HPDE6-E6E7 (cell line): ENCODE results near the gene IL1R2.

Experiments used
- DNase-seq: peaks from one replicate; pipeline ENCODE4 v3.0.0; 2011; ENCODE audit warnings: missing footprints; ENCODE audit errors: extremely low spot score

The IL1R2 gene

GRCh38 chr2:102041351-102041750, 49.6 kb downstream of the IL1R2 start:
- no peak for DNase-seq

- no peak for DNase-seq
These were observed 50.7 kb downstream of the IL1R2 start for GRCh38 chr2:102042196-102043081.

DNA sequence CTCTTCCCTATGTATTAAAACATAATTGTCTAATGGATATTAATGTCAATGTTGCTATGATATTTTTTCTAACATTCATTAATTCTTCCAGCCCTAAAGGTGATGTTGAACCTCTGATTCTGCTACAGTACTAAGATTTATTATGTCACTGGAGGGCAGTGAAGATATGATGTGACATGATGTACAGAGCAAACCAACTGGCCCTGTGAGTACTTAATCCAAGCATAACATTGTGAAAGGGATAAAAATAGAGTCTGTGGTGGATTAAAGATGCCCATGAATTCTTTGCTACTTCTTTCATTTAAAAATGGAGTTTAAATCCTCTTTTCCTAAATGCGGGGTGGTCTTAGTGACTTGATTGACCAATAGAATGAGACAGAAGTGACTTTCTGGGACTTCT, 51.8 kb downstream of the IL1R2 start:
- no peak for DNase-seq

DNA sequence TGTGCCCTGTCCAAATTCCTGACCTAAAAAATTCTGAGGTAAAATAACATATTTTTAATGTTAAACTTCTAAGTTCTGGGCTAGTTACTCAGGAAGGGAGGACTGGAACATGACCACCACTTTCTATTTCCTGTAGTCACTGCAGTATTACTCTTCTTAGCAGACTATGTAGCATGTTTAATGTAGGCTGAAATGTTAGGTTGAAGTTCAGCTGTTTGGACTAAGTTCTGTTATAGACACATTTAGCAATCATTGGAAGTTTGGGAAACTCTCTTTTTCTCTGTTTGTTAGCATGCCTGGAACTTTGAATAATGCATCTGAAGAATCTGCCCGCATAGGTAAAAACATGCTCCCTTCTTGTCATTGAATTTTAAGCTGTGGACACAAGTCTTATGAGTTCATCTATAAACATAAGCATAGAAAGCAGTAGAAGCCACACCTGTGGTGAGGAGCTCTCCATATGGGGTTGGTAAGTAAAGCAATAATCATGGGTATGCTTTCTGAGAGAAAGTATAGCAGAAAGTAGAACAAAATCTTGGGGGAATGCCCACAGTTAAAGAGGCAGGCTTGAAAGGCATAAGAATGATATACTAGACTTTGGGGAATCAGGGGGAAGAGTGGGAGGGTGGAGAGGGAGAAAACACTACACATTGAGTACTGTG, 52.6 kb downstream of the IL1R2 start:
- no peak for DNase-seq

GRCh38 chr2:102044967-102045489, 53.3 kb downstream of the IL1R2 start:
- no peak for DNase-seq

DNA sequence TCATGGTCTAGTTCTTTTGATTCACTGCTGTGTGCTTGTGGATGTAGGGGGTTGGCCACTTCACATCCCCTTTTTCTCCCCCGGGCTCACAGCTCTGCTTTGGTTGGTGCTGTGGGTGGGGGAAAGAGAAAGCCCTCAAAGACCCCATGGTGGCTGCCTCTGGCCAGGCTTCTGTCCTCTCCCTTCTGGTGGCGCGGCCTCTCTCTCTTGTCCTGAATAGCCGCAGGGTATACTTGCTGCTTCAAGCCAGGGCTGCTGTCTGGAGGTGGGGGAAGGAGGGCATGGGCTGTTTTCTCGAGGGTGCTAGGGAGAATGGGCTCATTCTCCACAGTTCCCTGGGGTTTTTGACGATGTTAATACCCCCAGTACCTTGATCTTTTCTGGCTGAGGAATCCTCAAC, 53.9 kb downstream of the IL1R2 start:
- no peak for DNase-seq

DNA sequence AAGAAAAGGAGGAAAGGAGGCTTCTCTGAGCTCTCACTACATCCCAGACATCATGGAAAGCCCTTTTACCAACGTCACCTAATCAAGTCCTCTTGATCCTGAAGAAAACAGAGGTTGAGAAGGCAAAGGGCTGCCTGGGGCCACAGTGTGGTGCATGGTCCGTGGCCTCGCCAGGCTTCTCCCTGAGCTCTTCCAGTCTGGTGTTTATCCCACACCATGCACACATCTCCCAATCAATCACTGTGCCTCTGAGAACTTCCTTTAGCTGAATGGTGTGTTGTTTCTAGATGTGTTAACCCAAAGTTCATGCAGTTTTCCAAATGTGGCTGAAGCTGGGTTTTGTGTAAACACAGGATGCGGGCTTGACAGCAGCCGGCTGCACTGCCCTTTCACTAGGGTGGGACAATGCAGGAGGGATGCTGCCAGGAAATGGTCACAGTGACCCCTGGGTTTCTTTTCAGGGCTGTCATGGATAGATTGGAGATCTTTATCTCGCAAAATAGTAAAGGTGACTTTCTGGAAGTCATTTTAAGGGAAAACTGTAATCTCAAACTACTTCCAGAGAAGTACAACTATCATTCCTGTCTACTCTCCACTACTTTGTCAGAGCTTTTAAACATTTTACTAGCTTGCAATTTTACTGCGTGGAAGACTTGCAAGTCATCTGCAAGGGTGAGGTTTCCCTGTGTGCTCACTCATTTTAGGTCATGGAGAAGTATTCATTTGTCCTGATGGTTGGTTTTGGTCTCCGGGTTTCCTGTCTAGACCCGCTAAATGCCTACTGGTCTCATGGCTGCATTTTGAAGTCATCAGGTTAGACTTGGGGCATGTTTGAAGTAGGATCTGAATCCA, 54.6 kb downstream of the IL1R2 start:
- no peak for DNase-seq

DNA sequence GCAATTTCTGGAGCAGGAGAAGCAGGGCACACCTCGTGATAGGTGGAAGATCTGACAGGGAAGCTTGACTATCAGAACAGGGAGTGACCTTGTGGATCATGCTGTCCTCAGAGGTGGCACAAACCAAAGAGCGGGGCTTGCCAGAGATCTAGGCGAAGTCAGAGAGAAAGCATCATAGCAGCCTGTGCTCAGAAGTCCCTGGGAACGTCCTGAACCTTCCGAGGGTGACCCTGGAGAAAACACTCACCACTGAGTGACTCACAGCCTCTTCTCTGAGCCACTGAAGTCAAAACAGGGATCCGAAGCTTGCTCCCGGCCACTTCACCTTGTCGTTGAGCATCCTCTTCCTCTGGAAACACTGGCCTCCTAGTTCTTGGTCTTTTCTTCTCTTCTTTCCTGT, 56.7 kb downstream of the IL1R2 start:
- no peak for DNase-seq

GRCh38 chr2:102049756-102050443, 58.1 kb downstream of the IL1R2 start:
- DNase-seq, result no peak

DNA sequence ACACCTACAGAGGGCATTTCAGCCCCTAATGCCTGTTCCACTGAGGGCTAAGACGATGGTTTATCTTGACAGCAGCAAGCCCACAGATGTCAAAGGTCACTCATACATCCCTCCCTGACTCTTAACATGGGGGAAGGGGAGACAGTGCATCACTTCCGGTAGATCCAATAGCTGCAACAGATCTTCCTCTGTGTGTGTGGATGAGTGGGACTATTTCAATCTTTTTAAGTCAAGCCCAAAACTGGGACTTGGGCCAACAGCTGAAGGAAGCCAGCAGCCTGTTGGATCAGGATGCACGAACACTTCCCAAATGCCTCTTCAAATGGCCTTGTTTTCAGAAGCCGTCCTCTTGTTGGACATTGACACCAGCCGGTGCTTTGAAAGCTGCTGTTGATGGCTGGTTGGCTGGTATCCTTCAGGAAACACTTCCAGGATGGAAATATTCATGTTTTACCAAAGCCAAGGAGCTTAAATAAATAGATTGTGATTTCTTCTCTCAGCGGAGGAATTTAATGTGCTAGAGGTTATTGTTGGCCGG, 59.2 kb downstream of the IL1R2 start:
- DNase-seq, result no peak

- DNase-seq, result no peak
These were observed 60.0 kb downstream of the IL1R2 start for GRCh38 chr2:102051692-102052277.

DNA sequence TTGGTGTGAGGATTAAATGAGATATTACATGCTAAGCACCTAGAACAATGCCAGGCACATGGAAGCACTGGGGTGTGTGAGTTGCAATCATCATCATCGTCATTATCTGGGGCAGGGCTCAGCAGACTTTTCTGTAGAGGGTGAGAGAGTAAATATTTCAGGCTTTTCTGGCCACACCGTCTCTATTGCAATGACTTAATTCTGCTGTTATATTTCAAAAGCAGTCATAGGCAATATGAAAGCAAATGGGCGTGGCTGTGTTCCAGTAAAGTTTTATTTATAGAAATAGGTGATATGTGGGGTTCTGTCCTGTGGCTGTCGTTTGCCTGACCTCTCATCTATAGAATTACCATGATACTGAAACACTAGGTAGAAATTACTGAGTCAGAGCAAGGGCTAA, 60.6 kb downstream of the IL1R2 start:
- no peak for DNase-seq

DNA sequence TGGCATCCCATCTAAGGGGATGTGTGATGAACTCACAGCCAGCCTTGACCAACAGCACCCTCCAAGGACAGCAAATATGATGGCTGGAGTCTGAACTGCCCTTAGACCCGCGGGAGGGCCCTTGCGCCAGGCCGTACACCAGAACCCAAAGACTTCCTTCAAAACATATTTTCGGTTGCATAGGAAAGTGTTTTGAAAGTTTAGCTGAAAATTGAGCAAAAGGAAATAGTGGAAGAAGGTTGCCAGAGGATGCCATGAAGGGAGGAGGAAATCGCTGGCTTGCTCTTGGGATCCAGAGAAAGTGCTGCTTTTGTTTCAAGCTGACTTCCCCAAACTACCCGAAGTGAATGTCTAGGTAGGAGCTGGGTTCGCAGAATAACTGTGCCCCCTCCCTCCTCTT, 61.3 kb downstream of the IL1R2 start:
- no peak for DNase-seq

DNA sequence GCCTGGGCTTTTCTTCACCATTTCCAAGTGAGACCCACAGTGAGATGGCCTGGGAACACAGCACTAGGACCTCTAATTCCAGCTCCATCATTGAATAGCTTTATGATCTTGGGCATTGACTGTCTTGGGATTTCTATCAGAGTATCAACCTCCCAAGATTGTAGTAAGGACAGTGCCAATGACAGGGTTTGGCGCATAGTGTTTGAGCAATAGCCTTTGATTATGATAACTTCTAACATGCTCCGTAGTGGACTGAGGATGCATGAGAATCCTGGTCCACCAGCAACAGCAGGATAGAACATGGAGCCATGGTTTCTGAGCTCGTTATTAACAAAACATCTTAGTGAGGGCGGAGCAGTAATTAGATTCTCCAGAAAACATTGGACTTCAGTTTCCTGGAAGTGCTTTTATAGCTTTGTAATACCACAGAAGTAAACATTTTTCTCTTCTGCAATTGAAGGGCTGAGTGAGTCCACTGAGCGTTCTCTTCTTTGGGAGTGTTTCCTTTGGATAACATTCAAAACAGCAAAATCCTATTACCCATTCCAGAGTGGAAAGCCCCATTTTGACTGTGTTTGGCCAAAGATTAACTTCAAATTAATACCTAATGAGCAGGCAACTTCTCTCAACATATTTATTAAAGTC, 63.7 kb downstream of the IL1R2 start:
- no peak for DNase-seq

- no peak for DNase-seq
These were observed 64.4 kb downstream of the IL1R2 start for GRCh38 chr2:102056079-102056581.

DNA sequence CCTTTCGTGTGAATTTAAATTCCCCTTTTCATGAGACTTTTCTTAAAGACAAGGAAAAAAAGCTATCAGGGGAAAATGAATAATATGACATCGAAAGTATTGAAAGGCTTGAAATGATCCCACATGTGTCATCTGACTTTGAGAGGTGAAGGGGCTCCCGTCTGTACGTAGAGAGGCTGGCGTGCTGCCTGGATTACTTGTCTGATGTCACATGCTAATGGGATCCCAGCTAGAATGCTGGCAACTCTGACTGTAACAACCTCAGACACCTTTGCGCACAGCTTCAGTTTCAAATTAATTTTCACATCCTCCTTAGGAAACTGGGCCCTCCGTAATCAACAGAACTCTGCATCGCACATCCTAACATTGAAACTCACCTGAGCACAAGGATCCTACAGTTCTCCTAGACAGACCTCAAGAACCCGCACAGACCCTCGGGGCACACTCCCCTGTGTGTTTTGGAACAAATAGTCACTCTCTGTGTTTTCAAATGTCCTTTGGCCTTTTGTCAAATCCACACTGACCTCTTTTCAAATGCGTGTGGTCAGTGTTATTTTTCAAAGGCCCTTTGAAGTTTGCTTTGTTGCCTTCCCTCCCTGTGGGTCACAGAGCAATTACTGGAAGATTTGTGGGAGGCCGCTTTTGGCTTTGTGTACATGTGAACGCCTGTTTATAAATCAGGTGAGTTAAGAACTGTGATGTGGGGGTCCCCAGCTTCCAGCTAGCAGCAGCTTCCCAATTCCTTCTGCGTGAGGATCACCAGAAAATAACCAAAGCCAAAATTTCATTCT, 65.9 kb downstream of the IL1R2 start:
- DNase-seq, result no peak

- no peak for DNase-seq
These were observed 66.6 kb downstream of the IL1R2 start for GRCh38 chr2:102058293-102058833.

DNA sequence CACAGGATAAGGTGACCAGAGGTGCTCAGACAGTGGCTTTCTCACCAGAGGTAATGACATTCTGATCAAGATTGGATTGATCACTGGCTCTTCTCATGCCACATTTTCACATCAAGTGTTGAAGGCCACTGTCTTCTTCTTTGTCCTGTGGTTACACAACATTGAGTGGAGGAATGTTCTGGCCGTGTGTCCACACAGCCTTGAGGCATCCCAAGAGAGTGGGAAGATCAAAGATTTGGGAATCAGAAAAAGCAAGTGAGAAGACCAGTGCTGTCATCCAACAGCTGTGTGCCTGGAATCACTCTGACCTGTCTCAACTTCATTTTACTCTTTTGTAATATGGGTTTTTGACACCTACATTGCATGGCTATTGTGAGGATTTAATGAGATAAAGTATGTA, 67.4 kb downstream of the IL1R2 start:
- DNase-seq, result no peak

GRCh38 chr2:102060047-102060446, 68.3 kb downstream of the IL1R2 start:
- no peak for DNase-seq
